Kidney (tissue), 14 donors: ENCODE measurements around the gene CAMK2A. TPM values are rescaled to one million over a fixed set of nuclear protein-coding genes. Genes with fewer than 3 reads are reported as not detected.
A peak's percentile ranks its signal among the peaks of the same experiment; 100 is the strongest.

Experiments
- DNase-seq, 5 donors: peaks; one replicate each; pipeline ENCODE4 v3.0.0-alpha.2; 2013 to 2020
- FAIRE-seq: peaks from 2 replicates; lab custom pipeline; 2012; peaks lifted over from hg19 to GRCh38; lab: Jason Lieb, UNC
- H3K27ac ChIP-seq, 2 donors: one replicate each; pipeline ENCODE4 v1.7.0; 2013; ENCODE audit warnings: low read depth in 2 of 2, low read length in 2 of 2, inconsistent platforms in 1 of 2
- H3K27me3 ChIP-seq: one replicate; pipeline ENCODE4 v1.7.1; 2013; ENCODE audit warnings: low read length, inconsistent platforms; ENCODE audit not compliant: control insufficient read depth, insufficient read depth
- H3K36me3 ChIP-seq, 3 donors: one replicate each; pipeline versions ENCODE4 v1.7.0 to v1.7.1; 2013; ENCODE audit warnings: low read length in 3 of 3, control low read depth in 1 of 3, inconsistent platforms in 1 of 3; ENCODE audit not compliant: insufficient read depth in 3 of 3, control insufficient read depth in 2 of 3
- H3K4me1 ChIP-seq, 3 donors: one replicate each; pipeline versions ENCODE4 v1.7.0 to v1.7.1; 2013; ENCODE audit warnings: low read length in 3 of 3, inconsistent platforms in 1 of 3, low read depth in 1 of 3; ENCODE audit not compliant: control insufficient read depth in 2 of 3, insufficient read depth in 2 of 3
- H3K4me3 ChIP-seq, 3 donors: one replicate each; pipeline versions ENCODE4 v1.7.0 to v1.8.1; 2013; ENCODE audit warnings: low read length in 3 of 3, control low read depth in 1 of 3, inconsistent platforms in 1 of 3
- H3K9ac ChIP-seq, 3 donors: one replicate each; pipeline versions ENCODE4 v1.7.0 to v1.7.1; 2013; ENCODE audit warnings: low read length in 3 of 3, control low read depth in 1 of 3, inconsistent platforms in 1 of 3
- H3K9me3 ChIP-seq, 3 donors: one replicate each; pipeline versions ENCODE4 v1.7.0 to v1.7.1; 2013; ENCODE audit warnings: low read length in 3 of 3, control low read depth in 1 of 3, inconsistent platforms in 1 of 3; ENCODE audit not compliant: control insufficient read depth in 2 of 3, insufficient read depth in 1 of 3
- intact Hi-C: fragments of 100-400 bp; cut with DNase I; formaldehyde crosslinking; loops from one replicate; pipeline ENCODE4 v1.11.1; 2022
- polyA plus RNA-seq: library from polyadenylated mRNA; stranded (reverse); fragments of 350-450 nt; fragmentation: Illumina TruSeq; extraction: RNeasy Lipid Tissue Mini Kit (QIAGEN cat#74804); gene quantifications from one replicate; pipeline ENCODE4 v1.2.3, GENCODE V29; 2014; ENCODE audit warnings: low read depth, low replicate concordance; ENCODE audit not compliant: insufficient read depth
- total RNA-seq: library from RNA; stranded (reverse); fragmentation: NEBNext Ultra II Directional; extraction: Animal tissue kit (Norgen Biotek cat#: 25700); gene quantifications from one replicate; pipeline ENCODE4 v1.2.1, GENCODE V29; 2021
- TF ChIP-seq, protein P1 (sequence below): IDR thresholded peaks from 3 replicates; pipeline ENCODE4 v1.5.1; 2012; ENCODE audit warnings: mild to moderate bottlenecking, moderate library complexity, borderline replicate concordance; ENCODE audit not compliant: insufficient read depth; ENCODE audit errors: extremely low read depth
- donor health status: control.
- donor health status: control.
- donor health status: control.
- donor health status: control.
- donor health status: control.
- donor health status: DM: yes; HTN: yes; CAD: no.
- donor health status: Normal renal cell carcinoma (clear cell type).

The CAMK2A gene
- total and polyA plus RNA-seq, 2 donors from 2014 or later: 0.28 to 0.90 TPM

- DNase-seq (no peak), FAIRE-seq (no peak)
- Histone ChIP-seq H3K27ac (no peak overlapping the region), H3K36me3 (no peaks in the 10 kb centered on the region), H3K4me3 (no peak overlapping the region), H3K27me3 (no peaks in the 10 kb centered on the region), H3K9me3 (no peaks in the 10 kb centered on the region), H3K4me1 (no peaks in the 10 kb centered on the region), H3K9ac (no peak overlapping the region)
- intact Hi-C loops: no loop called here
- TF ChIP-seq, protein P1, sequence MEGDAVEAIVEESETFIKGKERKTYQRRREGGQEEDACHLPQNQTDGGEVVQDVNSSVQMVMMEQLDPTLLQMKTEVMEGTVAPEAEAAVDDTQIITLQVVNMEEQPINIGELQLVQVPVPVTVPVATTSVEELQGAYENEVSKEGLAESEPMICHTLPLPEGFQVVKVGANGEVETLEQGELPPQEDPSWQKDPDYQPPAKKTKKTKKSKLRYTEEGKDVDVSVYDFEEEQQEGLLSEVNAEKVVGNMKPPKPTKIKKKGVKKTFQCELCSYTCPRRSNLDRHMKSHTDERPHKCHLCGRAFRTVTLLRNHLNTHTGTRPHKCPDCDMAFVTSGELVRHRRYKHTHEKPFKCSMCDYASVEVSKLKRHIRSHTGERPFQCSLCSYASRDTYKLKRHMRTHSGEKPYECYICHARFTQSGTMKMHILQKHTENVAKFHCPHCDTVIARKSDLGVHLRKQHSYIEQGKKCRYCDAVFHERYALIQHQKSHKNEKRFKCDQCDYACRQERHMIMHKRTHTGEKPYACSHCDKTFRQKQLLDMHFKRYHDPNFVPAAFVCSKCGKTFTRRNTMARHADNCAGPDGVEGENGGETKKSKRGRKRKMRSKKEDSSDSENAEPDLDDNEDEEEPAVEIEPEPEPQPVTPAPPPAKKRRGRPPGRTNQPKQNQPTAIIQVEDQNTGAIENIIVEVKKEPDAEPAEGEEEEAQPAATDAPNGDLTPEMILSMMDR: no peak
Observed at GRCh38 chr5:150271923-150272322, 17.6 kb downstream of the CAMK2A start.

- intact Hi-C loops: no loop called here
Observed at GRCh38 chr5:150271296-150271692, 18.3 kb downstream of the CAMK2A start.

DNA sequence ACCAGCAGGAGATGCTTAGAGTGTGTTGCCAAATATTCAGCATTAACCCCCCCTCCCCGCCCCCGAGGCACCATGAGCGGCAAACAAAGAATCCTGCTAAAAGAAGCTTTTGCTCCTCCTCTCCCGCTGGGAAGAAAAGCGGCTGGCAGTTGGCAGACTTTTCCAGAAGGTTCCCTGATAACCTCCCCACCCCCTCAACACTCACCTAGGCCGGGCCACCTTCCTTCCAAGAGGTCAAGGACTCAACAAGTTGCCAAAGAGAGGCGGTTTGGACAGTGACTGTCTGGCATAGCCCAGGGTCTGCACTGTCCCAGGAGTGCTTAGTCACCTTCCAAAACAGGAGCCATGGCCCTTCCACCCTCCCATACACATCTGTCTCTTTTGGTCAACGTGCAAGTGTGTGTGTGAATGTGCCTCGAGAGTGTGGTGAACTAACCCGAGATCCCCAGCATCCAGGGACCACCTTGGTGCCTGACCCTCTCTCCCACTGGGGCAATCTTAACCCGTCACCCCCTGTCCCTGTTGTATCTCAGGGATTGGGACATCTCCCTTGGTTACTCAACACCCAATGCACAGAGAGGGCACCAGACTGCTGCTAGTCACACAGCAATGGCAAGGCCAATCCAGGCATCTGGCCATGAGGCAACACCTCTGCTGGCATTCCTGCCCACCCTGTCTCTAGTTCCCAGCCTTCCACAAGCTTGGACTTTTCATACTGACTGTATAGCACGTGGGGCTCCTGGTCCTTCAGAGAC lies 18.9 kb downstream of the CAMK2A start:
- H3K27me3 ChIP-seq: no peaks in the 10 kb centered on the region
- intact Hi-C loops: no loop called here
- no peak for FAIRE-seq
- H3K4me3 ChIP-seq: no peak overlapping the region
- no peak overlapping the region for H3K9ac ChIP-seq
- H3K4me1 ChIP-seq: no peaks in the 10 kb centered on the region
- TF ChIP-seq, protein P1: no peak
- H3K36me3 ChIP-seq: no peaks in the 10 kb centered on the region
- no peak overlapping the region for H3K27ac ChIP-seq
- no peak for DNase-seq
- no peaks in the 10 kb centered on the region for H3K9me3 ChIP-seq

More at GRCh38 chr5:150271296-150271692, 18.3 kb downstream of the CAMK2A start:
- H3K9ac ChIP-seq: no peak overlapping the region
- no peak for FAIRE-seq
- H3K4me1 ChIP-seq: no peaks in the 10 kb centered on the region
- no peaks in the 10 kb centered on the region for H3K36me3 ChIP-seq
- H3K27ac ChIP-seq: no peak overlapping the region
- no peaks in the 10 kb centered on the region for H3K9me3 ChIP-seq
- TF ChIP-seq, protein P1: no peak
- no peaks in the 10 kb centered on the region for H3K27me3 ChIP-seq
- DNase-seq: no peak
- no peak overlapping the region for H3K4me3 ChIP-seq

DNA sequence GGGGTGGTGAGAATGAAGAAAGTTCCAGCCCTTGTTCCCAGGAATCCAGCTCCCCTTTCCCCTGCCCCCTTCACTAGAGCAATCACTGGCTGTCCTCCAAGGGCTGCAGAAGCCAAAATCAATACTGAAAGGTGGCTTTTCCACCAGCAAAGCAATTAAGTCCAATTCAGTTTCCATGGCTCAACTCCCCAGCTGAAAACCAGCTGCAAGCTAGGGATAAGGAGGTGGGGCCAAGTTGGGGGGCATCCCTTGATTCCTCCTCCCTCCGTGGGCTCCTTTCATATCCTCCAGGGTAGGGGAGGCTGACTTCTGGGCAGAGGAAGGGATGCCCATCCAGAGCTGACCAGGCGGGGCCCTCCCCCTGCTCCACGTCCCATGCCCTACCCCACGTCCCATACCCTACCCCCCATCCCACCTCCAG lies 22.7 kb downstream of the CAMK2A start:
- Histone ChIP-seq H3K4me1 (peaks cover 0 to 3% (median 0%) of the 10 kb centered on the region in 3 donors), H3K9me3 (peaks cover 0 to 2% (median 0%) of the 10 kb centered on the region in 3 donors), H3K36me3 (no peaks in the 10 kb centered on the region), H3K9ac (no peak overlapping the region), H3K4me3 (no peak overlapping the region), H3K27ac (no peak overlapping the region), H3K27me3 (no peaks in the 10 kb centered on the region)
- intact Hi-C loops: no loop called here
- peak in 2 of 5 donors; percentile 18 to 65 for DNase-seq
- FAIRE-seq: no peak
- TF ChIP-seq, protein P1: no peak
